DND-41 (cell line): Measurements from ENCODE around the gene RGS19.
"Not testable (repeated sequence)": the region's sequence is repeated elsewhere in the genome, so short reads cannot be mapped to it uniquely, and the experiment has no call there.

Experiments used
- ATAC-seq: fragments of 200-7000 bp; cut with Tn5 transposase; 3 replicates; pipeline ENCODE4 v1.9.1; 2021; ENCODE audit warnings: low read depth; ENCODE audit not compliant: insufficient read depth
- DNase-seq: peaks from one replicate; pipeline ENCODE4 v3.0.0-alpha.2; 2020
- H2AFZ ChIP-seq: 2 replicates; pipeline ENCODE4 v1.6.0; 2012; ENCODE audit warnings: low read depth, low read length
- H3K27ac ChIP-seq: 2 replicates; pipeline ENCODE4 v1.5.1; 2012; ENCODE audit warnings: low read length, inconsistent platforms
- H3K27me3 ChIP-seq: fragments of 200-600 bp; sonication (generic); 2 replicates; pipeline ENCODE4 v1.6.0; 2012; ENCODE audit warnings: low read length, mild to moderate bottlenecking, inconsistent platforms; ENCODE audit not compliant: insufficient read depth, poor library complexity
- H3K36me3 ChIP-seq: 2 replicates; pipeline ENCODE4 v1.5.1; 2012; ENCODE audit warnings: low read length, inconsistent platforms; ENCODE audit not compliant: insufficient read depth
- H3K4me1 ChIP-seq: 2 replicates; pipeline ENCODE4 v1.5.1; 2012; ENCODE audit warnings: mild to moderate bottlenecking, low read length; ENCODE audit not compliant: insufficient read depth
- H3K4me2 ChIP-seq: 2 replicates; pipeline ENCODE4 v1.6.0; 2012; ENCODE audit warnings: mild to moderate bottlenecking, moderate library complexity, low read length, inconsistent platforms; ENCODE audit not compliant: insufficient read depth
- H3K4me3 ChIP-seq, 2 experiments: fragments of 200-600 bp in 1 of 2; shearing (Covaris generic) in 1 of 2; 2 replicates each; pipeline ENCODE4 v1.5.1; 2012 to 2016; ENCODE audit warnings: inconsistent platforms in 2 of 2, low read length in 2 of 2, mild to moderate bottlenecking in 2 of 2, low read depth in 1 of 2, moderate library complexity in 1 of 2
- H3K79me2 ChIP-seq: 2 replicates; pipeline ENCODE4 v1.6.0; 2012; ENCODE audit warnings: low read length, inconsistent platforms; ENCODE audit not compliant: insufficient read depth
- H3K9ac ChIP-seq: 2 replicates; pipeline ENCODE4 v1.6.0; 2012; ENCODE audit warnings: low read depth, mild to moderate bottlenecking, inconsistent platforms, low read length, moderate library complexity
- H3K9me3 ChIP-seq: 2 replicates; pipeline ENCODE4 v1.5.1; 2012; ENCODE audit warnings: low read length, moderate library complexity, mild to moderate bottlenecking, inconsistent platforms; ENCODE audit not compliant: insufficient read depth, severe bottlenecking
- H4K20me1 ChIP-seq: 2 replicates; pipeline ENCODE4 v1.6.0; 2012; ENCODE audit warnings: low read length; ENCODE audit not compliant: insufficient read depth
- CTCF ChIP-seq: IDR thresholded peaks from 2 replicates; pipeline ENCODE4 v1.5.1; 2012; ENCODE audit warnings: borderline replicate concordance, low read length, moderate library complexity, mild to moderate bottlenecking; ENCODE audit not compliant: poor library complexity, severe bottlenecking; ENCODE audit errors: extremely low read depth
- EZH2 ChIP-seq: IDR thresholded peaks from 3 replicates; pipeline ENCODE4 v1.6.1; 2012; ENCODE audit warnings: borderline replicate concordance, low read depth, mild to moderate bottlenecking, moderate library complexity, low read length, inconsistent platforms; ENCODE audit not compliant: severe bottlenecking

The RGS19 gene

GRCh38 chr20:64079273-64080012 lies at the start of gene RGS19:
Gene RGS19, minus strand, starts transcription at chr20:64079518. Its CDS starts 2,632 bp downstream, at chr20:64076886.
- DNase-seq (peak; percentile 77), ATAC-seq (peak; percentile 38)
- Histone ChIP-seq H3K27me3 (peaks cover 17% of the 10 kb centered on the region), H2AFZ (peak within 1 kb of the TSS; percentile 82), H3K9ac (peak within 1 kb of the TSS; percentile 76), H3K79me2 (peaks cover 12% of the 10 kb centered on the region), H3K27ac (peak within 1 kb of the TSS; percentile 53), H3K4me1 (peaks cover 39% of the 10 kb centered on the region), H4K20me1 (peaks cover 30% of the 10 kb centered on the region), H3K4me2 (peak within 1 kb of the TSS; percentile 92), H3K36me3 (peaks cover 13% of the 10 kb centered on the region), H3K9me3 (no peaks in the 10 kb centered on the region), H3K4me3 (peak within 1 kb of the TSS; percentile 64 to 86)
- TF ChIP-seq CTCF (peak; percentile 17), EZH2 (no peak)

GRCh38 chr20:64123517-64123916 lies 44.2 kb upstream of the RGS19 start:
- not testable (repeated sequence) for H3K27me3 ChIP-seq, H3K36me3 ChIP-seq, DNase-seq, H4K20me1 ChIP-seq, H3K4me2 ChIP-seq, H3K4me3 ChIP-seq, H3K9ac ChIP-seq, H3K27ac ChIP-seq, ATAC-seq, H3K79me2 ChIP-seq, H3K9me3 ChIP-seq, H2AFZ ChIP-seq
- H3K4me1 ChIP-seq: peaks cover 14% of the 10 kb centered on the region

GRCh38 chr20:64122927-64123326 lies 43.6 kb upstream of the RGS19 start:
- H3K4me2 ChIP-seq, H3K9me3 ChIP-seq, H3K9ac ChIP-seq, ATAC-seq, H3K4me3 ChIP-seq, DNase-seq, H3K36me3 ChIP-seq, H3K27me3 ChIP-seq, H3K79me2 ChIP-seq, H2AFZ ChIP-seq, H3K27ac ChIP-seq, H4K20me1 ChIP-seq: not testable (repeated sequence)
- H3K4me1 ChIP-seq: peaks cover 14% of the 10 kb centered on the region

- no peaks in the 10 kb centered on the region for H3K36me3 ChIP-seq
- peaks cover 14% of the 10 kb centered on the region for H3K4me1 ChIP-seq
- H3K9ac ChIP-seq: no peak overlapping the region
- no peak overlapping the region for H3K4me2 ChIP-seq
- no peaks in the 10 kb centered on the region for H4K20me1 ChIP-seq
- ATAC-seq (no peak), DNase-seq (no peak)
- H3K79me2 ChIP-seq: no peaks in the 10 kb centered on the region
- TF ChIP-seq CTCF: no peak
- no peak for TF ChIP-seq EZH2
- no peaks in the 10 kb centered on the region for H3K27me3 ChIP-seq
- no peak overlapping the region for H3K4me3 ChIP-seq
- no peaks in the 10 kb centered on the region for H3K9me3 ChIP-seq
- H3K27ac ChIP-seq: no peak overlapping the region
- no peak overlapping the region for H2AFZ ChIP-seq
Observed at GRCh38 chr20:64121586-64121985, 42.3 kb upstream of the RGS19 start.
